ENCODE measurements around the gene FKBP9.
A peak's percentile ranks its signal among the peaks of the same experiment; 100 is the strongest.

Gene FKBP9

GRCh38 chr7:33048704-33049103 is 91.5 kb downstream of the FKBP9 start:
- H3K27me3 ChIP-seq (ENCODE audit: insufficient read depth, low read depth, severe bottlenecking): no peaks in the 10 kb centered on the region
- H3K36me3 ChIP-seq: no peaks in the 10 kb centered on the region
- no peak overlapping the region for H3K4me3 ChIP-seq (ENCODE audit: low read depth, low read length)
- H3K9me3 ChIP-seq (ENCODE audit: severe bottlenecking): no peaks in the 10 kb centered on the region
- H3K27ac ChIP-seq: no peak overlapping the region
- DNase-seq: no peak
- TF ChIP-seq CTCF (IDR thresholded peaks at IDR 0.05; ENCODE audit: low read depth, low read length): no peak

- H3K27ac ChIP-seq: no peak overlapping the region
- TF ChIP-seq CTCF (IDR thresholded peaks at IDR 0.05; ENCODE audit: low read depth, low read length): peak; percentile 25; the same call in 1 of the 2 replicates
- no peaks in the 10 kb centered on the region for H3K9me3 ChIP-seq (ENCODE audit: severe bottlenecking)
- no peaks in the 10 kb centered on the region; the same call in none of the 2 replicates for H3K36me3 ChIP-seq
- no peak for DNase-seq
- no peaks in the 10 kb centered on the region for H3K27me3 ChIP-seq (ENCODE audit: insufficient read depth, low read depth, severe bottlenecking)
- no peak overlapping the region for H3K4me3 ChIP-seq (ENCODE audit: low read depth, low read length)
Measured at GRCh38 chr7:33050535-33051318, 93.5 kb downstream of the FKBP9 start.

- H3K27ac ChIP-seq: no peak overlapping the region
- H3K4me3 ChIP-seq (ENCODE audit: low read depth, low read length): no peak overlapping the region
Measured at GRCh38 chr7:33053721-33054120, 96.5 kb downstream of the FKBP9 start.

DNA sequence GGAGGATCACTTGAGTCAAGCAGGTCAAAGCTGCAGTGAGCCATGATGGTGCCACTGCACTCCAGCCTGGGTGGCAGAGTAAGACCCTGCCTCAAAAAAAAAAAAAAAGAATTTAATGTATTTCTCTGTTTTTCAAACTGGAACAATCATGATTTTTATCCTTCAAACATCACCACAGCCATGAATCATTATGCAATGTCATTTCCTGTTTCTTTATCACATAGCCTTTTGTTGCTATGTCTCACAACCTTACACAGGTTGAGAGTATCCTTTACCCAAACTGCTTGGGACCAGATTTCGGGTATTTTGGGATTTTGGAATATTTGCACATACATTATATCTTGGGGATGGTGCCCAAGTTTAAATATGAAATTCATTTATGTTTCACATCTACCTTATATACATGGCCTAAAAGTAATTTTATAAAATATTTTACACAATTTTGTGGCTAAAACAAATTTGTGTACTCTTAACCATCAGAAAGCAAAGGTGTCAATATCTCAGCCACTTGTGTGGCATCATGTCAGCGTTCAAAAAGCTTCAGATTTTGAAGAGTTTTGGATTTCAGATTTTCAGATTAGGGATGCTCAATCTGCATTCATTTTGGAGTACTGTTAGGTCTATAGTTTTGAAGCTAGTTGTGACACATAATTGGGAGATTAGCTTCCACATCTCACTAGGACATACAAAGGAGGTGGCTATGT is 97.2 kb downstream of the FKBP9 start:
- no peak overlapping the region for H3K4me3 ChIP-seq (ENCODE audit: low read depth, low read length)
- H3K27me3 ChIP-seq (ENCODE audit: insufficient read depth, low read depth, severe bottlenecking): no peaks in the 10 kb centered on the region
- no peak for TF ChIP-seq CTCF (IDR thresholded peaks at IDR 0.05; ENCODE audit: low read depth, low read length)
- H3K27ac ChIP-seq: no peak overlapping the region
- DNase-seq: no peak
- peaks cover 6% of the 10 kb centered on the region for H3K36me3 ChIP-seq
- H3K9me3 ChIP-seq (ENCODE audit: severe bottlenecking): peaks cover 2% of the 10 kb centered on the region

More at GRCh38 chr7:33053721-33054120, 96.5 kb downstream of the FKBP9 start:
- peaks cover 2% of the 10 kb centered on the region for H3K9me3 ChIP-seq (ENCODE audit: severe bottlenecking)
- no peak for DNase-seq
- no peaks in the 10 kb centered on the region for H3K27me3 ChIP-seq (ENCODE audit: insufficient read depth, low read depth, severe bottlenecking)
- H3K36me3 ChIP-seq: peaks cover 4% of the 10 kb centered on the region
- no peak for TF ChIP-seq CTCF (IDR thresholded peaks at IDR 0.05; ENCODE audit: low read depth, low read length)

GRCh38 chr7:33055158-33055557 is 97.9 kb downstream of the FKBP9 start:
- no peak for TF ChIP-seq CTCF (IDR thresholded peaks at IDR 0.05; ENCODE audit: low read depth, low read length)
- no peaks in the 10 kb centered on the region for H3K27me3 ChIP-seq (ENCODE audit: insufficient read depth, low read depth, severe bottlenecking)

More at GRCh38 chr7:33055158-33055557, 97.9 kb downstream of the FKBP9 start:
- Histone ChIP-seq H3K27ac (no peak overlapping the region), H3K9me3 (ENCODE audit: severe bottlenecking) (peaks cover 2% of the 10 kb centered on the region), H3K36me3 (peaks cover 12% of the 10 kb centered on the region), H3K4me3 (ENCODE audit: low read depth, low read length) (no peak overlapping the region)
- no peak for DNase-seq
